ENCODE results near the gene ZNF132.
"Not testable (repeated sequence)": the region's sequence is repeated elsewhere in the genome, so short reads cannot be mapped to it uniquely, and the experiment has no call there.

The ZNF132 gene

DNA sequence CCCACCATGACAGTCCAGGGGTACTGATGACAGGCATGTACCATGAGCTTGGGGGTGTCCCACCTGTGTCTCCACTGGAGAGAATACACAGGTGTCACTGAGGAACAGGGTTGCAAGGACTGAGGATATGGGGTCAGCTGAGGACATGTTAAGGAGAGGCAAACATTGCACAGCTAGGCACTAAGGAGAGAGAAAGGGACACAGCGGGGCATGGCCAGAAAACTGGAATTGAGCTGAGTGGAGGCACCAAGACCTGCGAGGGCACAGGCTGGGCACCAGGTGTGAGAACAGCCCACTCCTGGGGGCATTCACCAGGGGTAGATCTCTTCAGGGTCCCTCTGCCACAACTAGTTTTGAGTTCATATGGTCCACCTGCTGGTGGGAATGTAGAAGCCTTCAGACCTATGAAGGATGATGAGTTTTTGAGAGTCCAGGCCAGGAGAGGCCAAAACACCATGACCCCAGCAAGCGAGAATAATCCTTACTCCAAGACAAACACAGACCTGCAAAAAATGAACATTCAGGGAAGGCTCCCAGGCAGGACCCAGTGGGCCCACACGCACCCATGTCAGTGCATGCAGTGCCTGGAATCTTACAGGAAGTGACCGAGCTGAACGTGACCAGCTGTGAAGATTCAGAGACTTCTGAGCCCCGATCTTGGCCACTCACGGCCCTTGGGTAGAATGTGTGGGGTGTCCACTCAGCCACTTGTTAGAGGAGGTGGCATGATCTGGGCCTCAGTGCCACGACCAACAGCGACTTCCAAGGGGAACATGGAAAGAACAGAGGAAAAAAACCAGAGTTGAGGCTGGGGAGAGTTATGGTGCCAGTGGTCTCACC lies 32.9 kb downstream of the ZNF132 start:
- H3K4me3 ChIP-seq (ENCODE audit: low read depth, low read length): peak overlapping the region; percentile 99
- peak overlapping the region; percentile 16; the same call in 1 of the 2 replicates for H3K27ac ChIP-seq (ENCODE audit: low read depth, low read length)
- no peaks in the 10 kb centered on the region for H3K27me3 ChIP-seq (ENCODE audit: insufficient read depth, low read length)
- H3K79me2 ChIP-seq (ENCODE audit: control insufficient read depth, insufficient read depth, low read length, unreplicated experiment): peaks cover 25% of the 10 kb centered on the region
- H3K4me1 ChIP-seq (ENCODE audit: control insufficient read depth, insufficient read depth, low read length, unreplicated experiment): peaks cover 17% of the 10 kb centered on the region
- H2AFZ ChIP-seq (ENCODE audit: low read length, unreplicated experiment): no peak overlapping the region
- no peaks in the 10 kb centered on the region for H3K36me3 ChIP-seq (ENCODE audit: insufficient read depth, low read length)

- not testable (repeated sequence) for H3K36me3 ChIP-seq (ENCODE audit: insufficient read depth, low read length); H2AFZ ChIP-seq (ENCODE audit: low read length, unreplicated experiment); H3K27me3 ChIP-seq (ENCODE audit: insufficient read depth, low read length); H3K27ac ChIP-seq (ENCODE audit: low read depth, low read length); H3K4me1 ChIP-seq (ENCODE audit: control insufficient read depth, insufficient read depth, low read length, unreplicated experiment); H3K4me3 ChIP-seq (ENCODE audit: low read depth, low read length)
- peaks cover 12% of the 10 kb centered on the region for H3K79me2 ChIP-seq (ENCODE audit: control insufficient read depth, insufficient read depth, low read length, unreplicated experiment)
Observed at GRCh38 chr19:58403920-58404478, 36.0 kb downstream of the ZNF132 start.

GRCh38 chr19:58401840-58402421 lies 38.0 kb downstream of the ZNF132 start:
- no peaks in the 10 kb centered on the region for H3K79me2 ChIP-seq (ENCODE audit: control insufficient read depth, insufficient read depth, low read length, unreplicated experiment)
- no peak overlapping the region for H2AFZ ChIP-seq (ENCODE audit: low read length, unreplicated experiment)
- no peaks in the 10 kb centered on the region for H3K27me3 ChIP-seq (ENCODE audit: insufficient read depth, low read length)
- peaks cover 4% of the 10 kb centered on the region for H3K4me1 ChIP-seq (ENCODE audit: control insufficient read depth, insufficient read depth, low read length, unreplicated experiment)
- H3K36me3 ChIP-seq (ENCODE audit: insufficient read depth, low read length): no peaks in the 10 kb centered on the region
- no peak overlapping the region for H3K27ac ChIP-seq (ENCODE audit: low read depth, low read length)
- H3K4me3 ChIP-seq (ENCODE audit: low read depth, low read length): peak overlapping the region; percentile 84

DNA sequence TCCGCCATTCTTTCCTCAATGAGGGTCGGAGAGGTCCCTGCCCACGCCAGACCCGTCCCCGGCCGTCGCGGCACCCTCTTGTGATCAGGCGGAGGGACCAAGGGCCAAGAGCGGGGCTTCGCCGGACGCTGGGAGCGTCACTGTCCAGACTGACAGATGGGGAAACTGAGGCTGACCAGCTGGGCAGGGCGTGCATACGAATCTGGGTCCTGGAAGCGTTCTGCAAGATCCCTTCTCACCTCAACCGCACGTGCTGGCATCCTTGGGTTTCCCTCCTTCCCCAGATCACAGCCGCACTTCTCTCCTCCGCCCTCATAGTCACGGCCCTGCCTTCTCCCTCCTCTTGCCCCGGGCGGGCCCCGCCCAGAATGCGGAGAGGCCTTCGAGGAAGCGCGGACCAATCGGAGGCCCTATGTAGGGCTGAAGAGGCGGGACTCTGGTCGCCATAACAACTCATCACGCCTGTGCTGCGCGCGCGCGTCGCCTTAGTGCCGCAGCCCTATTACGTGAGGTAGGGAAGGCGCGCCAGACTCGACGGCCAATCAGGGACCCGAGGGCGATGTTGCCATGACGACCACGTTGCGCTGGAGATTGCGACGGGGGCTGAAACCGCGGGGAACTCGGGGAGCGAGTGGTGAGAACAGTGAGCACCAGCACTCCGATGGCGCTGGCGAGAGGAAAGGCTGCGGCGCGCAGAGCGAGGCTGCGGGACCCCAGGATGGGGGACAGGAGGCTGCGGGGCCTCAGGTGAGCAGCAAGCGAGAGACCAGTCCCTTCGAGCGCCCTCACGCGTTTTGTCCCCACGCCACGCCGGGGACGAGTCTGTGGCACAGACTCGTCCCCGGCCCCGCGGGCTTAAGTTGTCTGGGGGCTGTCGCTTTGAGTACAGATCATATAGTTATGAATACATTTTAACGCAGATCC lies 38.8 kb downstream of the ZNF132 start:
- Histone ChIP-seq H3K4me3 (ENCODE audit: low read depth, low read length) (peak overlapping the region; percentile 84), H3K27me3 (ENCODE audit: insufficient read depth, low read length) (no peaks in the 10 kb centered on the region), H3K36me3 (ENCODE audit: insufficient read depth, low read length) (no peaks in the 10 kb centered on the region), H3K4me1 (ENCODE audit: control insufficient read depth, insufficient read depth, low read length, unreplicated experiment) (peaks cover 4% of the 10 kb centered on the region), H3K27ac (ENCODE audit: low read depth, low read length) (no peak overlapping the region), H2AFZ (ENCODE audit: low read length, unreplicated experiment) (peak overlapping the region; percentile 68), H3K79me2 (ENCODE audit: control insufficient read depth, insufficient read depth, low read length, unreplicated experiment) (no peaks in the 10 kb centered on the region)

DNA sequence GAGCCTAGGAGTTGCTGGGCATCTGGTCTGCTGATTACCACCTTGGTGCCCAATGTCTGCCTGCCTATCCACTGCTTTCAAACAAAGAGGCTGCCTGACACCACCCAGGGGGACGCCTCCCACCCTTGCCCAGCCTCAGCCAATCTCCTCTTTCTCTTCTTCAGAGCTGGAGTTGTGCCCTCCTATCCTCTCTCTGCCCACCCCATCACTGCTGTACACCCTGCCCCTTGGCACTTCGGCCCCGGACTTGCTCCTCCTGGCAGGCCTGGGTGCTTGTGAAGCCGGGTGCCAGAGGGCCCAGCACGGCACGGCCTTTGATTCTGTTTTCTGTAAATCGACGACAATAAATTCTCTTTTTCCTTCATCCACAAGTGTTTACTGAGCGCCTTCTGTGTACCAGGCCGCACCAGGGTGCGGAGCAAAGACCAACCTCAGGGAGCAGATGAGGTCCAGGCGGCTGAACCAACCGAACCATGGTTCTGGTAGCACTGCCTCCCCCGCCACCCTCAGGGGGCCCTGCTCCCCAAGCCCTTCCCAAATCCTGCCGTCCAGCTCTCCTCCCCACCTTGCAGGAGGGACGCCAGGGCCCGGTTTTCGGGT lies 39.5 kb downstream of the ZNF132 start:
- peak overlapping the region; percentile 84 for H3K4me3 ChIP-seq (ENCODE audit: low read depth, low read length)
- peak overlapping the region; percentile 56 for H2AFZ ChIP-seq (ENCODE audit: low read length, unreplicated experiment)
- H3K27ac ChIP-seq (ENCODE audit: low read depth, low read length): no peak overlapping the region
- no peaks in the 10 kb centered on the region for H3K36me3 ChIP-seq (ENCODE audit: insufficient read depth, low read length)
- no peaks in the 10 kb centered on the region for H3K27me3 ChIP-seq (ENCODE audit: insufficient read depth, low read length)
- H3K4me1 ChIP-seq (ENCODE audit: control insufficient read depth, insufficient read depth, low read length, unreplicated experiment): peaks cover 4% of the 10 kb centered on the region
- no peaks in the 10 kb centered on the region for H3K79me2 ChIP-seq (ENCODE audit: control insufficient read depth, insufficient read depth, low read length, unreplicated experiment)

- H3K4me3 ChIP-seq (ENCODE audit: low read depth, low read length): peak overlapping the region; percentile 84; the same call in 1 of the 2 replicates
- H2AFZ ChIP-seq (ENCODE audit: low read length, unreplicated experiment): no peak overlapping the region
- no peaks in the 10 kb centered on the region for H3K79me2 ChIP-seq (ENCODE audit: control insufficient read depth, insufficient read depth, low read length, unreplicated experiment)
- H3K27me3 ChIP-seq (ENCODE audit: insufficient read depth, low read length): no peaks in the 10 kb centered on the region
- no peaks in the 10 kb centered on the region for H3K36me3 ChIP-seq (ENCODE audit: insufficient read depth, low read length)
- H3K4me1 ChIP-seq (ENCODE audit: control insufficient read depth, insufficient read depth, low read length, unreplicated experiment): peaks cover 4% of the 10 kb centered on the region
- no peak overlapping the region for H3K27ac ChIP-seq (ENCODE audit: low read depth, low read length)
Observed at GRCh38 chr19:58399903-58400302, 40.0 kb downstream of the ZNF132 start.

DNA sequence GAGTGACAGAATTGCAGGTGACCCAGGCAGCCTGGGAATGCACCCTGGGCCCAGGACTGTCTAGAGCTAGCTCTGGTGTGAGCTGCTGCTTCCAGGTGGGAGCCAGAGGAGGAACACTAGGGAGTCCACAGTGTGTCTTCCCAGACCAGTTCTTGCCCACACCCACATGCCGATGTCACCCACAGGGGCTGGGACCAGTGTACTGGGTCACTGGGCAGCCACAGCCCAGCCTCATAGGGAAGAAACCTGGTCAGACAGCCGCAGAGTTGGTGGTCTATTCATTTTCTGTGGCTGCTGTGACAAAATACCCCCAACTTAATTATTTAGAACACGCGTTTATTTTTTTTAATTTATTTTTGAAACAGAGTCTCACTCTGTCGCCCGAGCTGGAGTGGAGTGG lies 41.4 kb downstream of the ZNF132 start:
- no peak overlapping the region for H3K27ac ChIP-seq (ENCODE audit: low read depth, low read length)
- H3K4me1 ChIP-seq (ENCODE audit: control insufficient read depth, insufficient read depth, low read length, unreplicated experiment): peaks cover 4% of the 10 kb centered on the region
- H3K79me2 ChIP-seq (ENCODE audit: control insufficient read depth, insufficient read depth, low read length, unreplicated experiment): no peaks in the 10 kb centered on the region
- no peak overlapping the region for H3K4me3 ChIP-seq (ENCODE audit: low read depth, low read length)
- H3K27me3 ChIP-seq (ENCODE audit: insufficient read depth, low read length): no peaks in the 10 kb centered on the region
- H3K36me3 ChIP-seq (ENCODE audit: insufficient read depth, low read length): 0 out of 2 replicates have a peak, but pooled peaks cover 3% of the 10 kb centered on the region
- no peak overlapping the region for H2AFZ ChIP-seq (ENCODE audit: low read length, unreplicated experiment)

DNA sequence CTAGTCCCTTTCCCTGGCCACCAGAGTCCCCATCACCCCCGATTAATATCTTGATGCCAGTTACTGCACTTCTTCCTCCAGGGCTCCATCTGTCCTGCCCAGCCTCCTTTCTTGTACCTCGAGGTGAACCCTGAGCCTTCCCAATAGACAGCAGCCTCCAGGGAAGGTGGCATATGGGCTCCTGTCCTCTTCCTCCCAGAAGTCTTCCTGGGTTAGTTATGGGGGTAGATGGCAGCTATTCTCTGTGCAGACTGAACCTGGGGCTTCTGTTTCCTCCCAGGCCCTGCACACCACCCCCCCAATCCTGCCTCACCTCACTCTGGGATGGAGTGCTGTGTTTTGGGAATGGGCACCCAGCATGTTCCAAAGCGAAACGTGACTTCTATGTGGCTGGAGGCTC lies 41.9 kb downstream of the ZNF132 start:
- Histone ChIP-seq H3K27me3 (ENCODE audit: insufficient read depth, low read length) (no peaks in the 10 kb centered on the region), H3K79me2 (ENCODE audit: control insufficient read depth, insufficient read depth, low read length, unreplicated experiment) (no peaks in the 10 kb centered on the region), H3K27ac (ENCODE audit: low read depth, low read length) (no peak overlapping the region), H2AFZ (ENCODE audit: low read length, unreplicated experiment) (no peak overlapping the region), H3K36me3 (ENCODE audit: insufficient read depth, low read length) (0 out of 2 replicates have a peak, but pooled peaks cover 3% of the 10 kb centered on the region), H3K4me3 (ENCODE audit: low read depth, low read length) (no peak overlapping the region), H3K4me1 (ENCODE audit: control insufficient read depth, insufficient read depth, low read length, unreplicated experiment) (peaks cover 4% of the 10 kb centered on the region)

DNA sequence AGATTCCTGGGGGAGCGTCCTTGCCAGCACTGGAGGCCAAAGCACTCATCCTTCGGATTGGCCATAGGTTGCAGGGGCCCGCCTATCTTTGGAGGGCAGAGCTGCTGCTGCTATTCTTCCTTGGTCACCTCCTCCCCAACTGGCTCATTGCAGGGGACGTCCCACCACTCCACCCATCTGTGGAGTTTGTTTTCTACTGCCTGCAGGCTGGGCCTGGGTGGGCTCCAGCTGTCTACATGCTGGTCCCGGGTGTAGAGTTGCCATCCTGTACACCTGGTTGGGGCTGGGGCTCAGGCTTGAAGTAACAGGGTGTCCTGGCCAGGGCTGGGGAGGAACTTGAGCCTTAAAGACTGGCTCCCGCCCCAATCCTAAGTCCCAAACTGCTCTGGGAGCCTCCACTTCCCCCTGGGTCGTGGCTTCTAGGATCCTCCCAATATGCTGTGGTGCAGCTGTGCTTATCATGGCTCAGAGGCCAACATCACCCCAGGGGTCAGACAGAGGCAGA lies 42.4 kb downstream of the ZNF132 start:
- 0 out of 2 replicates have a peak, but pooled peaks cover 3% of the 10 kb centered on the region for H3K36me3 ChIP-seq (ENCODE audit: insufficient read depth, low read length)
- no peak overlapping the region for H2AFZ ChIP-seq (ENCODE audit: low read length, unreplicated experiment)
- H3K4me1 ChIP-seq (ENCODE audit: control insufficient read depth, insufficient read depth, low read length, unreplicated experiment): peaks cover 4% of the 10 kb centered on the region
- no peak overlapping the region for H3K27ac ChIP-seq (ENCODE audit: low read depth, low read length)
- peaks cover under 1% of the 10 kb centered on the region for H3K79me2 ChIP-seq (ENCODE audit: control insufficient read depth, insufficient read depth, low read length, unreplicated experiment)
- no peaks in the 10 kb centered on the region for H3K27me3 ChIP-seq (ENCODE audit: insufficient read depth, low read length)
- no peak overlapping the region for H3K4me3 ChIP-seq (ENCODE audit: low read depth, low read length)
